Measurements from ENCODE around the gene NCKAP5.

The NCKAP5 gene

GRCh38 chr2:132780651-132781050, 787.6 kb downstream of the NCKAP5 start:
- no peak for DNase-seq
- H3K36me3 ChIP-seq: peaks cover 37% of the 10 kb centered on the region
- no peak overlapping the region for H3K27ac ChIP-seq

GRCh38 chr2:132779206-132779721, 789.0 kb downstream of the NCKAP5 start:
- no peak for TF ChIP-seq CTCF (IDR thresholded peaks at IDR 0.05; ENCODE audit: low read depth, low read length)
- Histone ChIP-seq H3K27me3 (ENCODE audit: insufficient read depth, low read depth, severe bottlenecking) (no peaks in the 10 kb centered on the region), H3K4me3 (ENCODE audit: low read depth, low read length) (no peak overlapping the region), H3K27ac (no peak overlapping the region), H3K36me3 (peaks cover 24% of the 10 kb centered on the region), H3K9me3 (ENCODE audit: severe bottlenecking) (no peaks in the 10 kb centered on the region)
- no peak for DNase-seq

More at GRCh38 chr2:132780651-132781050, 787.6 kb downstream of the NCKAP5 start:
- no peak for TF ChIP-seq CTCF (IDR thresholded peaks at IDR 0.05; ENCODE audit: low read depth, low read length)
- H3K27me3 ChIP-seq (ENCODE audit: insufficient read depth, low read depth, severe bottlenecking): no peaks in the 10 kb centered on the region
- no peak overlapping the region for H3K4me3 ChIP-seq (ENCODE audit: low read depth, low read length)
- no peaks in the 10 kb centered on the region for H3K9me3 ChIP-seq (ENCODE audit: severe bottlenecking)

- no peak overlapping the region for H3K4me3 ChIP-seq (ENCODE audit: low read depth, low read length)
- H3K36me3 ChIP-seq: peaks cover 17% of the 10 kb centered on the region
- H3K9me3 ChIP-seq (ENCODE audit: severe bottlenecking): no peaks in the 10 kb centered on the region
- no peak for DNase-seq
- H3K27ac ChIP-seq: no peak overlapping the region
- no peak for TF ChIP-seq CTCF (IDR thresholded peaks at IDR 0.05; ENCODE audit: low read depth, low read length)
- no peaks in the 10 kb centered on the region for H3K27me3 ChIP-seq (ENCODE audit: insufficient read depth, low read depth, severe bottlenecking)
Observed at GRCh38 chr2:132776287-132776686, 792.0 kb downstream of the NCKAP5 start.

- Histone ChIP-seq H3K27me3 (ENCODE audit: insufficient read depth, low read depth, severe bottlenecking) (no peaks in the 10 kb centered on the region), H3K36me3 (peaks cover 14% of the 10 kb centered on the region), H3K4me3 (ENCODE audit: low read depth, low read length) (no peak overlapping the region), H3K9me3 (ENCODE audit: severe bottlenecking) (no peaks in the 10 kb centered on the region), H3K27ac (no peak overlapping the region)
- TF ChIP-seq CTCF (IDR thresholded peaks at IDR 0.05; ENCODE audit: low read depth, low read length): no peak
- DNase-seq: no peak
Observed at GRCh38 chr2:132774189-132774588, 794.1 kb downstream of the NCKAP5 start.

- H3K9me3 ChIP-seq (ENCODE audit: severe bottlenecking): no peaks in the 10 kb centered on the region
- no peak for DNase-seq
- no peaks in the 10 kb centered on the region for H3K27me3 ChIP-seq (ENCODE audit: insufficient read depth, low read depth, severe bottlenecking)
- H3K4me3 ChIP-seq (ENCODE audit: low read depth, low read length): no peak overlapping the region
- no peak for TF ChIP-seq CTCF (IDR thresholded peaks at IDR 0.05; ENCODE audit: low read depth, low read length)
- peaks cover 14% of the 10 kb centered on the region for H3K36me3 ChIP-seq
- H3K27ac ChIP-seq: no peak overlapping the region
Observed at GRCh38 chr2:132773331-132773730, 794.9 kb downstream of the NCKAP5 start.

- no peak for TF ChIP-seq CTCF (IDR thresholded peaks at IDR 0.05; ENCODE audit: low read depth, low read length)
- no peaks in the 10 kb centered on the region for H3K27me3 ChIP-seq (ENCODE audit: insufficient read depth, low read depth, severe bottlenecking)
- H3K27ac ChIP-seq: no peak overlapping the region
- no peaks in the 10 kb centered on the region for H3K9me3 ChIP-seq (ENCODE audit: severe bottlenecking)
- H3K36me3 ChIP-seq: peaks cover 14% of the 10 kb centered on the region
- no peak overlapping the region for H3K4me3 ChIP-seq (ENCODE audit: low read depth, low read length)
- no peak for DNase-seq
Observed at GRCh38 chr2:132772340-132772739, 795.9 kb downstream of the NCKAP5 start.

Data from WERI-Rb-1 (cell line).